Hepatocyte (in vitro differentiated cells): ENCODE data around the gene EIF2AK2. TPM values are rescaled to one million over a fixed set of nuclear protein-coding genes. Genes with fewer than 3 reads are reported as not detected.
A peak's percentile ranks its signal among the peaks of the same experiment; 100 is the strongest.

ENCODE experiments used
- DNase-seq: peaks from one replicate; pipeline ENCODE4 v3.0.0-alpha.2; 2016; ENCODE audit warnings: low spot score
- H2AFZ ChIP-seq: fragments of 200-600 bp; sonication (generic); 2 replicates; pipeline ENCODE4 v1.6.0; 2016; ENCODE audit warnings: antibody characterized with exemption, mild to moderate bottlenecking
- H3K27ac ChIP-seq: fragments of 200-600 bp; sonication (generic); 2 replicates; pipeline ENCODE4 v1.5.1; 2016; ENCODE audit warnings: mild to moderate bottlenecking
- H3K27me3 ChIP-seq: fragments of 200-600 bp; sonication (generic); 2 replicates; pipeline ENCODE4 v1.6.1; 2016
- H3K36me3 ChIP-seq: fragments of 200-600 bp; sonication (generic); replicated peaks from 2 replicates; pipeline ENCODE4 v1.5.1; 2016; ENCODE audit warnings: low read depth; ENCODE audit not compliant: insufficient read depth
- H3K4me1 ChIP-seq: fragments of 200-600 bp; sonication (generic); 2 replicates; pipeline ENCODE4 v1.5.1; 2016; ENCODE audit warnings: mild to moderate bottlenecking, moderate library complexity; ENCODE audit not compliant: insufficient read depth
- H3K4me2 ChIP-seq: fragments of 200-600 bp; sonication (generic); 2 replicates; pipeline ENCODE4 v1.6.0; 2016
- H3K4me3 ChIP-seq: fragments of 200-600 bp; sonication (generic); 2 replicates; pipeline ENCODE4 v1.5.1; 2016; ENCODE audit warnings: mild to moderate bottlenecking
- H3K79me2 ChIP-seq: fragments of 200-600 bp; sonication (generic); 2 replicates; pipeline ENCODE4 v1.6.0; 2017; ENCODE audit warnings: mild to moderate bottlenecking
- H3K9me2 ChIP-seq: fragments of 200-600 bp; sonication (generic); replicated peaks from 2 replicates; pipeline ENCODE4 v1.6.0; 2017; ENCODE audit warnings: mild to moderate bottlenecking; ENCODE audit not compliant: insufficient read depth
- H3K9me3 ChIP-seq: fragments of 200-600 bp; sonication (generic); 2 replicates; pipeline ENCODE4 v1.5.1; 2016; ENCODE audit warnings: low read depth, mild to moderate bottlenecking
- H4K20me1 ChIP-seq: fragments of 200-600 bp; sonication (generic); 2 replicates; pipeline ENCODE4 v1.6.0; 2016; ENCODE audit warnings: mild to moderate bottlenecking; ENCODE audit not compliant: insufficient read depth, poor library complexity, severe bottlenecking
- EZH2 ChIP-seq: fragments of 200-600 bp; sonication (generic); IDR thresholded peaks from 2 replicates; pipeline ENCODE4 v1.6.1; 2016; ENCODE audit warnings: antibody characterized with exemption, mild to moderate bottlenecking, borderline replicate concordance
- EZH2phosphoT487 ChIP-seq: fragments of 200-600 bp; sonication (generic); IDR thresholded peaks from one replicate; pipeline ENCODE4 v1.6.1; 2018; ENCODE audit warnings: antibody characterized with exemption, mild to moderate bottlenecking, low read depth, moderate library complexity; ENCODE audit not compliant: unreplicated experiment, severe bottlenecking
- WGBS: methylation state at CpG from one replicate; pipeline ENCODE4 v1.1.6; 2016; ENCODE audit warnings: low lambda C conversion rate; ENCODE audit errors: missing lambda C conversion rate; 5-methylcytosine and 5-hydroxymethylcytosine counted together
- polyA plus RNA-seq: library from polyadenylated mRNA; unstranded; fragments of >200 nt; fragmentation: Nextera tagmentation; extraction: Ambion mirVana; gene quantifications from 2 replicates; pipeline ENCODE4 v1.2.1, GENCODE V29; 2016
- total RNA-seq: library from RNA; depleted of rRNA; stranded (reverse); fragments of >200 nt; gene quantifications from 2 replicates; pipeline ENCODE4 v1.2.3, GENCODE V29; 2014
- TF ChIP-seq, protein P1 (sequence below): fragments of 200-600 bp; sonication (generic); IDR thresholded peaks from 2 replicates; pipeline ENCODE4 v1.5.1; 2016; ENCODE audit warnings: antibody characterized with exemption, mild to moderate bottlenecking; ENCODE audit not compliant: poor library complexity

The EIF2AK2 gene
- total and polyA plus RNA-seq, 2 experiments from 2014 or later = 22.2 to 38.4 TPM

- H3K9me2 ChIP-seq = no peaks in the 10 kb centered on the region
- H3K9me3 ChIP-seq = no peaks in the 10 kb centered on the region
- peak overlapping the region; percentile 4 for H3K4me2 ChIP-seq
- H3K36me3 ChIP-seq = no peaks in the 10 kb centered on the region
- DNase-seq = peak; percentile 46
- H3K4me1 ChIP-seq = no peaks in the 10 kb centered on the region
- H4K20me1 ChIP-seq = no peaks in the 10 kb centered on the region
- no peak overlapping the region for H2AFZ ChIP-seq
- 55% methylated on average over 17 of the region's 17 CpGs for WGBS
- H3K4me3 ChIP-seq = no peak overlapping the region
- no peak for TF ChIP-seq EZH2
- TF ChIP-seq EZH2phosphoT487 = no peak
- TF ChIP-seq, protein P1, sequence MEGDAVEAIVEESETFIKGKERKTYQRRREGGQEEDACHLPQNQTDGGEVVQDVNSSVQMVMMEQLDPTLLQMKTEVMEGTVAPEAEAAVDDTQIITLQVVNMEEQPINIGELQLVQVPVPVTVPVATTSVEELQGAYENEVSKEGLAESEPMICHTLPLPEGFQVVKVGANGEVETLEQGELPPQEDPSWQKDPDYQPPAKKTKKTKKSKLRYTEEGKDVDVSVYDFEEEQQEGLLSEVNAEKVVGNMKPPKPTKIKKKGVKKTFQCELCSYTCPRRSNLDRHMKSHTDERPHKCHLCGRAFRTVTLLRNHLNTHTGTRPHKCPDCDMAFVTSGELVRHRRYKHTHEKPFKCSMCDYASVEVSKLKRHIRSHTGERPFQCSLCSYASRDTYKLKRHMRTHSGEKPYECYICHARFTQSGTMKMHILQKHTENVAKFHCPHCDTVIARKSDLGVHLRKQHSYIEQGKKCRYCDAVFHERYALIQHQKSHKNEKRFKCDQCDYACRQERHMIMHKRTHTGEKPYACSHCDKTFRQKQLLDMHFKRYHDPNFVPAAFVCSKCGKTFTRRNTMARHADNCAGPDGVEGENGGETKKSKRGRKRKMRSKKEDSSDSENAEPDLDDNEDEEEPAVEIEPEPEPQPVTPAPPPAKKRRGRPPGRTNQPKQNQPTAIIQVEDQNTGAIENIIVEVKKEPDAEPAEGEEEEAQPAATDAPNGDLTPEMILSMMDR = peak; percentile 59
- H3K79me2 ChIP-seq = no peaks in the 10 kb centered on the region
- no peaks in the 10 kb centered on the region for H3K27me3 ChIP-seq
- peak overlapping the region; percentile 28 for H3K27ac ChIP-seq
Measured at GRCh38 chr2:37168217-37168981, 11.6 kb upstream of the EIF2AK2 start.

DNA sequence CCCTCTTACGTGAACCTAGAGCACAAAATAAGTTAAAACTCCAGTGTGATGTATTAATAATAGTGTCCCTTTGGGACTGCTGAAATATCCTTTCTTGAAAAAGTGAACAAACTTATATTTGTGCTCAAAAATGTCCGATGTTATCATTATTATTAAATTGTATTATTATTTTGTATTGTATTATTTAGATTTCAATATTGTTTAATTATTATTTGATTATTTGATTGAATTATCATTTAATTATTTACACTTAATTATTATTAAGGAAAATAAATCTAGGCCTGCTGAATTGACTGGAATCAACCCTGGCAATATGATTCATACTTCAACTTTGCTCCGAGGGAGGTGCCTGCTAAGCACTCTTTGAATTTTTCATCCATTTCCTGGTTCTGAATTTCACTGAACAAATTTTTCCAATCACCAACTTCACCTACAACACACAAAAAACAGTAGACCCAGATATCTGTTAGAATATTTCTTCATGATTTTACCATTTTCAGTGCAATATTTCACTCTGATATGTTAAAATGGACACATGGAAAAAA is 10.9 kb upstream of the EIF2AK2 start:
- Histone ChIP-seq H3K4me1 (no peaks in the 10 kb centered on the region), H3K4me3 (no peak overlapping the region), H2AFZ (no peak overlapping the region), H3K27me3 (no peaks in the 10 kb centered on the region), H3K9me3 (no peaks in the 10 kb centered on the region), H3K36me3 (no peaks in the 10 kb centered on the region), H4K20me1 (no peaks in the 10 kb centered on the region), H3K79me2 (no peaks in the 10 kb centered on the region), H3K4me2 (peak overlapping the region; percentile 4), H3K9me2 (no peaks in the 10 kb centered on the region), H3K27ac (peak overlapping the region; percentile 28)
- WGBS = 93% methylated on average over 3 of the region's 3 CpGs
- TF ChIP-seq EZH2phosphoT487 = no peak
- TF ChIP-seq, protein P1 = no peak
- TF ChIP-seq EZH2 = no peak
- DNase-seq = no peak

DNA sequence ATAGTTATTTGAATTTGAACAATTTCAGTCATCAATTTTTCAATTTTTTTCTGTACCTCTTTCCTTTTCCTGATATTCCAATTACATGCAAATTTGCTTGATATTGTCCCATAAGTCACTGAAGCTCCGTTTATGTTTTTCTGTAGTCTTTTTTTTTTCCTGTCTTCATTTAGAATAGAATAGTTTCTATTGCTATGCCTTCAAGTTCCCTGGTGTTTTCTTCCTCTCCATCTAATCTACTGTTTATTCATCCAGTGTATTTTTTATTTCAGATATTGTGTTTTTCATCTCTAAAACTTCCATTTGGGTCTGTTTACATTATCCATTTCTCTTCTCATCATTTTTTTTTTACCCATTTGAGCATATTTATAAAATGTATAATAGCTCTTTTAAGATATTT is 8.0 kb upstream of the EIF2AK2 start:
- H3K27me3 ChIP-seq = no peaks in the 10 kb centered on the region
- TF ChIP-seq, protein P1 = no peak
- TF ChIP-seq EZH2 (no peak), EZH2phosphoT487 (no peak)
- H3K36me3 ChIP-seq = no peaks in the 10 kb centered on the region
- no peaks in the 10 kb centered on the region for H3K9me3 ChIP-seq
- no peak overlapping the region for H3K27ac ChIP-seq
- WGBS = 92% methylated on average over 1 of the region's 1 CpG
- H3K4me3 ChIP-seq = no peak overlapping the region
- no peaks in the 10 kb centered on the region for H3K9me2 ChIP-seq
- no peaks in the 10 kb centered on the region for H3K4me1 ChIP-seq
- H3K79me2 ChIP-seq = no peaks in the 10 kb centered on the region
- no peak overlapping the region for H2AFZ ChIP-seq
- DNase-seq = no peak
- H3K4me2 ChIP-seq = no peak overlapping the region
- H4K20me1 ChIP-seq = no peaks in the 10 kb centered on the region
